ENCODE results near the gene RNF32.

The RNF32 gene

DNA sequence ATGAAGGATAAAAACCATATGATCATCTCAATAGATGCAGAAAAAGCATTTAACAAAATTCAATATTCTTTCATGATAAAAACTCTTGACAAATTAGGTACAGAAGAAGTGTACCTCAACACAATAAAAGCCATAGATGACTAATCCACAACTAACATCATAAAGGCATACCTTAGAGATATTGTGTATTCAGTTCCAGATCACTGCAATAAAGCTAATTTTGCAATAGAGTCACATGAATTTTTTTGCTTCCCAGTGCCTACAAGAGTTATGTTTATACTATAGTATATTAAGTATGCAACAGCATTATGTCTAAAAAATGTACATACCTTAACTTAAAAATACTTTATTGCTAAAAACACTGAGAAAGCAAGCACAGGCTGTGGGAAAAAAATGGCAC lies 18.9 kb upstream of the RNF32 start:
- Histone ChIP-seq H3K9ac (ENCODE audit: low read length) (no peak overlapping the region), H2BK15ac (replicated peaks; ENCODE audit: low read depth) (no peak overlapping the region), H2AK5ac (ENCODE audit: low read length) (no peak overlapping the region), H4K5ac (ENCODE audit: low read length) (no peak overlapping the region), H3K56ac (ENCODE audit: low read length) (no peak overlapping the region), H3K4ac (ENCODE audit: low read depth, low read length) (no peak overlapping the region), H4K8ac (ENCODE audit: low read depth, low read length) (no peak overlapping the region), H2BK5ac (ENCODE audit: low read length) (no peak overlapping the region), H3K27me3 (ENCODE audit: insufficient read depth, low read length, poor library complexity) (no peaks in the 10 kb centered on the region), H2BK120ac (ENCODE audit: low read depth, low read length) (no peak overlapping the region), H3K27ac (ENCODE audit: low read depth, low read length) (no peak overlapping the region), H3K79me1 (ENCODE audit: low read length) (no peaks in the 10 kb centered on the region), H3K4me3 (ENCODE audit: low read length) (no peak overlapping the region), H3K18ac (ENCODE audit: low read length) (no peak overlapping the region), H3K79me2 (ENCODE audit: control insufficient read depth, insufficient read depth, low read length) (no peaks in the 10 kb centered on the region), H3K36me3 (ENCODE audit: control insufficient read depth, insufficient read depth, low read length) (no peaks in the 10 kb centered on the region), H3K23ac (ENCODE audit: low read length) (no peak overlapping the region), H3K4me1 (ENCODE audit: control insufficient read depth, low read depth, low read length) (peaks cover 2% of the 10 kb centered on the region), H3K4me2 (ENCODE audit: low read length) (no peak overlapping the region)
- no peak for DNase-seq

GRCh38 chr7:156625580-156625979 lies 15.0 kb upstream of the RNF32 start:
- no CpG with 5 or more reads among the region's 2 CpGs for WGBS (ENCODE audit: extremely low coverage, insufficient coverage, low lambda C conversion rate)

GRCh38 chr7:156626220-156626895 lies 14.2 kb upstream of the RNF32 start:
- no peak overlapping the region for H3K23ac ChIP-seq (ENCODE audit: low read length)
- H3K4me2 ChIP-seq (ENCODE audit: low read length) = no peak overlapping the region
- H2AK5ac ChIP-seq (ENCODE audit: low read length) = no peak overlapping the region
- H3K4me3 ChIP-seq (ENCODE audit: low read length) = no peak overlapping the region
- H3K4me1 ChIP-seq (ENCODE audit: control insufficient read depth, low read depth, low read length) = no peaks in the 10 kb centered on the region
- H2BK5ac ChIP-seq (ENCODE audit: low read length) = no peak overlapping the region
- no CpG with 5 or more reads among the region's 7 CpGs for WGBS (ENCODE audit: extremely low coverage, insufficient coverage, low lambda C conversion rate)
- no peak overlapping the region for H3K56ac ChIP-seq (ENCODE audit: low read length)
- DNase-seq = no peak
- H3K36me3 ChIP-seq (ENCODE audit: control insufficient read depth, insufficient read depth, low read length) = no peaks in the 10 kb centered on the region
- H2BK120ac ChIP-seq (ENCODE audit: low read depth, low read length) = no peak overlapping the region
- no peaks in the 10 kb centered on the region for H3K79me2 ChIP-seq (ENCODE audit: control insufficient read depth, insufficient read depth, low read length)
- no peak overlapping the region for H3K18ac ChIP-seq (ENCODE audit: low read length)
- no peak overlapping the region for H4K5ac ChIP-seq (ENCODE audit: low read length)
- H2BK15ac ChIP-seq (replicated peaks; ENCODE audit: low read depth) = no peak overlapping the region
- no peak overlapping the region for H3K4ac ChIP-seq (ENCODE audit: low read depth, low read length)
- no peaks in the 10 kb centered on the region for H3K79me1 ChIP-seq (ENCODE audit: low read length)
- no peaks in the 10 kb centered on the region for H3K27me3 ChIP-seq (ENCODE audit: insufficient read depth, low read length, poor library complexity)
- H3K27ac ChIP-seq (ENCODE audit: low read depth, low read length) = no peak overlapping the region
- no peak overlapping the region for H4K8ac ChIP-seq (ENCODE audit: low read depth, low read length)
- H3K9ac ChIP-seq (ENCODE audit: low read length) = no peak overlapping the region

More at GRCh38 chr7:156625580-156625979, 15.0 kb upstream of the RNF32 start:
- Histone ChIP-seq H3K9ac (ENCODE audit: low read length) (no peak overlapping the region), H3K4me3 (ENCODE audit: low read length) (no peak overlapping the region), H3K18ac (ENCODE audit: low read length) (no peak overlapping the region), H4K5ac (ENCODE audit: low read length) (no peak overlapping the region), H2BK120ac (ENCODE audit: low read depth, low read length) (no peak overlapping the region), H3K36me3 (ENCODE audit: control insufficient read depth, insufficient read depth, low read length) (no peaks in the 10 kb centered on the region), H3K4ac (ENCODE audit: low read depth, low read length) (no peak overlapping the region), H3K23ac (ENCODE audit: low read length) (no peak overlapping the region), H3K79me2 (ENCODE audit: control insufficient read depth, insufficient read depth, low read length) (no peaks in the 10 kb centered on the region), H3K27me3 (ENCODE audit: insufficient read depth, low read length, poor library complexity) (no peaks in the 10 kb centered on the region), H2BK5ac (ENCODE audit: low read length) (no peak overlapping the region), H2BK15ac (replicated peaks; ENCODE audit: low read depth) (no peak overlapping the region), H3K79me1 (ENCODE audit: low read length) (no peaks in the 10 kb centered on the region), H3K4me1 (ENCODE audit: control insufficient read depth, low read depth, low read length) (no peaks in the 10 kb centered on the region), H3K4me2 (ENCODE audit: low read length) (no peak overlapping the region), H3K56ac (ENCODE audit: low read length) (no peak overlapping the region), H3K27ac (ENCODE audit: low read depth, low read length) (no peak overlapping the region), H2AK5ac (ENCODE audit: low read length) (no peak overlapping the region), H4K8ac (ENCODE audit: low read depth, low read length) (no peak overlapping the region)
- no peak for DNase-seq

DNA sequence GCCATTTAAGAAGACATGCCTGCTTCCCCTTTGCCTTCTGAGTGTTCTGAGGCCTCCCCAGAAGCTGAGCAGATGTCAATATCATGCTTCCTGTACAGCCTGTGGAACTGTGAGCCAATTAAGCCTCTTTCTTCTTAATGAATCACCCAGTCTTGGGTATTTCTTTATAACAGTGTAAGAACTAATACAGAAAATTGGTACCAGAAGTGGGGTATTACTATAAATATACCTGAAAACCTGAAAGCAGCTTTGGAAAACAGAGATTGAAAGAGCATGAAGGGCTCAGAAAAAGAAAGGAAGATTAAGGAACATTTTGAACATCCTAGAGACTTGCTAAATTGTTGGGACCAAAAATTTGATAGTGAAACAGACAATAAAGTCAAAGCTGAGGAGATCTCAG lies 12.0 kb upstream of the RNF32 start:
- H3K4ac ChIP-seq (ENCODE audit: low read depth, low read length) = no peak overlapping the region
- H2BK120ac ChIP-seq (ENCODE audit: low read depth, low read length) = no peak overlapping the region
- H2BK15ac ChIP-seq (replicated peaks; ENCODE audit: low read depth) = no peak overlapping the region
- H3K9ac ChIP-seq (ENCODE audit: low read length) = no peak overlapping the region
- H3K56ac ChIP-seq (ENCODE audit: low read length) = no peak overlapping the region
- H3K18ac ChIP-seq (ENCODE audit: low read length) = no peak overlapping the region
- no peak overlapping the region for H4K5ac ChIP-seq (ENCODE audit: low read length)
- DNase-seq = no peak
- H3K4me2 ChIP-seq (ENCODE audit: low read length) = no peak overlapping the region
- H3K4me1 ChIP-seq (ENCODE audit: control insufficient read depth, low read depth, low read length) = no peaks in the 10 kb centered on the region
- no peak overlapping the region for H2BK5ac ChIP-seq (ENCODE audit: low read length)
- H3K79me1 ChIP-seq (ENCODE audit: low read length) = no peaks in the 10 kb centered on the region
- H3K27ac ChIP-seq (ENCODE audit: low read depth, low read length) = no peak overlapping the region
- H3K4me3 ChIP-seq (ENCODE audit: low read length) = no peak overlapping the region
- H2AK5ac ChIP-seq (ENCODE audit: low read length) = no peak overlapping the region
- no peak overlapping the region for H3K23ac ChIP-seq (ENCODE audit: low read length)
- no peak overlapping the region for H4K8ac ChIP-seq (ENCODE audit: low read depth, low read length)
- H3K79me2 ChIP-seq (ENCODE audit: control insufficient read depth, insufficient read depth, low read length) = no peaks in the 10 kb centered on the region
- no peaks in the 10 kb centered on the region for H3K27me3 ChIP-seq (ENCODE audit: insufficient read depth, low read length, poor library complexity)
- H3K36me3 ChIP-seq (ENCODE audit: control insufficient read depth, insufficient read depth, low read length) = no peaks in the 10 kb centered on the region

DNA sequence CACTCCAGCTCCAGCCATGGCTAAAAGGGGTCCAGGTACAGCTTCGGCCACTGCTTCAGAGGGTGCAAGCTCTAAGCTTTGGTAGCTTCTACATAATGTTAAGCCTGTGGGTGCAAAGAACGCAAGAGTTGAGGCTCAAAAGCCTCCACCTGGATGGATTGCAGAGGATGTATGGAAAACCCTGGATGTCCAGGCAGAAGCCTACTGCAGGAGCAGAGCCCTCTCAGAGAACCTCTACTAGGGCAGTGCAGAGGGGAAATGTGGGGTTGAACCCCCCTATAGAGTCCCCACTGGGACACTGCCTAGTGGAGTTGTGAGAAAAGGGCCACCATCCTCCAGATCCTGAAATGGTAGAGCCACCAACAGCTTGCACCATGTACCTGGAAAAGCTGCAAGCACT lies 10.7 kb upstream of the RNF32 start:
- no peak for DNase-seq
- H2AK5ac ChIP-seq (ENCODE audit: low read length) = no peak overlapping the region
- no peak overlapping the region for H3K4me3 ChIP-seq (ENCODE audit: low read length)
- H3K27me3 ChIP-seq (ENCODE audit: insufficient read depth, low read length, poor library complexity) = no peaks in the 10 kb centered on the region
- WGBS (ENCODE audit: extremely low coverage, insufficient coverage, low lambda C conversion rate) = no CpG with 5 or more reads among the region's 2 CpGs
- H3K9ac ChIP-seq (ENCODE audit: low read length) = no peak overlapping the region
- H3K56ac ChIP-seq (ENCODE audit: low read length) = no peak overlapping the region
- H3K27ac ChIP-seq (ENCODE audit: low read depth, low read length) = no peak overlapping the region
- H4K5ac ChIP-seq (ENCODE audit: low read length) = no peak overlapping the region
- no peak overlapping the region for H2BK5ac ChIP-seq (ENCODE audit: low read length)
- no peak overlapping the region for H3K4me2 ChIP-seq (ENCODE audit: low read length)
- H3K18ac ChIP-seq (ENCODE audit: low read length) = no peak overlapping the region
- no peaks in the 10 kb centered on the region for H3K36me3 ChIP-seq (ENCODE audit: control insufficient read depth, insufficient read depth, low read length)
- H3K23ac ChIP-seq (ENCODE audit: low read length) = no peak overlapping the region
- H3K4ac ChIP-seq (ENCODE audit: low read depth, low read length) = no peak overlapping the region
- no peaks in the 10 kb centered on the region for H3K79me1 ChIP-seq (ENCODE audit: low read length)
- no peak overlapping the region for H2BK120ac ChIP-seq (ENCODE audit: low read depth, low read length)
- no peak overlapping the region for H4K8ac ChIP-seq (ENCODE audit: low read depth, low read length)
- no peak overlapping the region for H2BK15ac ChIP-seq (replicated peaks; ENCODE audit: low read depth)
- no peaks in the 10 kb centered on the region for H3K79me2 ChIP-seq (ENCODE audit: control insufficient read depth, insufficient read depth, low read length)
- no peaks in the 10 kb centered on the region for H3K4me1 ChIP-seq (ENCODE audit: control insufficient read depth, low read depth, low read length)

GRCh38 chr7:156634117-156634516 lies 6.5 kb upstream of the RNF32 start:
- Histone ChIP-seq H2BK15ac (replicated peaks; ENCODE audit: low read depth) (no peak overlapping the region), H4K5ac (ENCODE audit: low read length) (no peak overlapping the region), H3K36me3 (ENCODE audit: control insufficient read depth, insufficient read depth, low read length) (no peaks in the 10 kb centered on the region), H3K23ac (ENCODE audit: low read length) (no peak overlapping the region), H3K18ac (ENCODE audit: low read length) (no peak overlapping the region), H3K27me3 (ENCODE audit: insufficient read depth, low read length, poor library complexity) (no peaks in the 10 kb centered on the region), H4K8ac (ENCODE audit: low read depth, low read length) (no peak overlapping the region), H3K4me2 (ENCODE audit: low read length) (no peak overlapping the region), H2BK120ac (ENCODE audit: low read depth, low read length) (no peak overlapping the region), H3K4me1 (ENCODE audit: control insufficient read depth, low read depth, low read length) (no peaks in the 10 kb centered on the region), H3K9ac (ENCODE audit: low read length) (no peak overlapping the region), H3K4ac (ENCODE audit: low read depth, low read length) (no peak overlapping the region), H2BK5ac (ENCODE audit: low read length) (no peak overlapping the region), H2AK5ac (ENCODE audit: low read length) (no peak overlapping the region), H3K56ac (ENCODE audit: low read length) (no peak overlapping the region), H3K79me2 (ENCODE audit: control insufficient read depth, insufficient read depth, low read length) (no peaks in the 10 kb centered on the region), H3K4me3 (ENCODE audit: low read length) (no peak overlapping the region), H3K27ac (ENCODE audit: low read depth, low read length) (no peak overlapping the region), H3K79me1 (ENCODE audit: low read length) (peaks cover 5% of the 10 kb centered on the region)
- DNase-seq = no peak
- WGBS (ENCODE audit: extremely low coverage, insufficient coverage, low lambda C conversion rate) = no CpG with 5 or more reads among the region's 3 CpGs

Data from mesendoderm (in vitro differentiated cells).